LNCaP clone FGC (cell line): ENCODE results near the gene CLTA.

Experiments
- DNase-seq: peaks from one replicate; pipeline ENCODE4 v3.0.0-alpha.2; 2011; ENCODE audit warnings: low read depth
- H3K4me3 ChIP-seq: 2 replicates; pipeline ENCODE4 v1.5.1; 2011; ENCODE audit warnings: mild to moderate bottlenecking, low read depth, low read length, control low read depth
- CTCF ChIP-seq: IDR thresholded peaks from 2 replicates; pipeline ENCODE4 v1.5.1; 2012; ENCODE audit warnings: mild to moderate bottlenecking; ENCODE audit not compliant: control insufficient read depth, insufficient read depth; ENCODE audit errors: extremely low read depth

CLTA gene

GRCh38 chr9:36207546-36208012, 16.9 kb downstream of the CLTA start:
- DNase-seq = no peak
- H3K4me3 ChIP-seq = no peak overlapping the region
- no peak for TF ChIP-seq CTCF

GRCh38 chr9:36208521-36209253, 18.0 kb downstream of the CLTA start:
- H3K4me3 ChIP-seq = no peak overlapping the region
- no peak for TF ChIP-seq CTCF
- DNase-seq = no peak

- TF ChIP-seq CTCF = no peak
- DNase-seq = no peak
- no peak overlapping the region for H3K4me3 ChIP-seq
Measured at GRCh38 chr9:36210722-36211121, 20.0 kb downstream of the CLTA start.

- no peak for DNase-seq
- TF ChIP-seq CTCF = no peak
- no peak overlapping the region for H3K4me3 ChIP-seq
Measured at GRCh38 chr9:36211510-36211909, 20.8 kb downstream of the CLTA start.

- DNase-seq = no peak
- H3K4me3 ChIP-seq = no peak overlapping the region
- no peak for TF ChIP-seq CTCF
Measured at GRCh38 chr9:36213387-36213786, 22.7 kb downstream of the CLTA start.

GRCh38 chr9:36213989-36214388, 23.3 kb downstream of the CLTA start:
- DNase-seq = no peak
- no peak overlapping the region for H3K4me3 ChIP-seq
- no peak for TF ChIP-seq CTCF

- TF ChIP-seq CTCF = no peak
- no peak for DNase-seq
- no peak overlapping the region for H3K4me3 ChIP-seq
Measured at GRCh38 chr9:36214571-36214970, 23.9 kb downstream of the CLTA start.
